HEK293T (cell line): Measurements from ENCODE around the gene NDE1.

Experiments used
- CTCF ChIA-PET: fragments of 350-600 bp; formaldehyde crosslinking; extraction: SDS; loops from one replicate; lab custom pipeline; 2021; ENCODE audit warnings: antibody characterized with exemption, inconsistent platforms; lab: Yijun Ruan, JAX
- POLR2A ChIA-PET: fragments of 350-600 bp; formaldehyde crosslinking; extraction: SDS; loops from one replicate; lab custom pipeline; 2020; ENCODE audit warnings: antibody characterized with exemption, inconsistent platforms; lab: Yijun Ruan, JAX
- DNase-seq: peaks from one replicate; pipeline ENCODE4 v3.0.0; 2012; ENCODE audit warnings: mixed read lengths; ENCODE audit errors: extremely low spot score
- ARNT ChIP-seq: fragments of 450-650 bp; IDR thresholded peaks from 2 replicates; pipeline ENCODE4 v1.6.1; 2017; ENCODE audit warnings: mild to moderate bottlenecking
- BHLHE40 ChIP-seq: fragments of 450-650 bp; IDR thresholded peaks from 2 replicates; pipeline ENCODE4 v1.6.1; 2016; ENCODE audit warnings: mild to moderate bottlenecking, moderate library complexity, borderline replicate concordance
- CTBP1 ChIP-seq: fragments of 450-650 bp; IDR thresholded peaks from 2 replicates; pipeline ENCODE4 v1.6.1; 2016; ENCODE audit warnings: borderline replicate concordance
- ELF4 ChIP-seq: fragments of 450-650 bp; IDR thresholded peaks from 2 replicates; pipeline ENCODE4 v1.6.1; 2017; ENCODE audit warnings: antibody characterized with exemption
- FOXA1 ChIP-seq: fragments of 450-650 bp; IDR thresholded peaks from 2 replicates; pipeline ENCODE4 v1.6.1; 2016; ENCODE audit warnings: mild to moderate bottlenecking
- FOXK2 ChIP-seq: fragments of 450-650 bp; IDR thresholded peaks from 2 replicates; pipeline ENCODE4 v1.6.1; 2016; ENCODE audit warnings: mild to moderate bottlenecking
- FOXM1 ChIP-seq: fragments of 450-650 bp; IDR thresholded peaks from 2 replicates; pipeline ENCODE4 v1.6.1; 2017; ENCODE audit warnings: mild to moderate bottlenecking, borderline replicate concordance
- HDGF ChIP-seq: fragments of 450-650 bp; IDR thresholded peaks from 2 replicates; pipeline ENCODE4 v1.6.1; 2017; ENCODE audit warnings: antibody characterized with exemption, borderline replicate concordance
- L3MBTL2 ChIP-seq: fragments of 450-650 bp; conservative IDR thresholded peaks from 2 replicates; pipeline ENCODE4 v1.6.1; 2016; ENCODE audit warnings: mild to moderate bottlenecking
- LEF1 ChIP-seq: fragments of 450-650 bp; IDR thresholded peaks from 2 replicates; pipeline ENCODE4 v1.6.1; 2017; ENCODE audit warnings: mild to moderate bottlenecking, borderline replicate concordance
- NFRKB ChIP-seq: fragments of 450-650 bp; IDR thresholded peaks from 2 replicates; pipeline ENCODE4 v1.6.1; 2016; ENCODE audit warnings: mild to moderate bottlenecking, moderate library complexity
- SP1 ChIP-seq: fragments of 450-650 bp; IDR thresholded peaks from 2 replicates; pipeline ENCODE4 v1.6.1; 2017
- SUZ12 ChIP-seq: fragments of 450-650 bp; IDR thresholded peaks from 2 replicates; pipeline ENCODE4 v1.6.1; 2016; ENCODE audit warnings: mild to moderate bottlenecking
- TARDBP ChIP-seq: fragments of 450-650 bp; IDR thresholded peaks from 2 replicates; pipeline ENCODE4 v1.6.1; 2016
- ZNF384 ChIP-seq: fragments of 450-650 bp; IDR thresholded peaks from 2 replicates; pipeline ENCODE4 v1.6.1; 2016
- TF ChIP-seq, protein P1 (sequence below): fragments of 450-650 bp; IDR thresholded peaks from 2 replicates; pipeline ENCODE4 v1.6.1; 2016

The NDE1 gene

DNA sequence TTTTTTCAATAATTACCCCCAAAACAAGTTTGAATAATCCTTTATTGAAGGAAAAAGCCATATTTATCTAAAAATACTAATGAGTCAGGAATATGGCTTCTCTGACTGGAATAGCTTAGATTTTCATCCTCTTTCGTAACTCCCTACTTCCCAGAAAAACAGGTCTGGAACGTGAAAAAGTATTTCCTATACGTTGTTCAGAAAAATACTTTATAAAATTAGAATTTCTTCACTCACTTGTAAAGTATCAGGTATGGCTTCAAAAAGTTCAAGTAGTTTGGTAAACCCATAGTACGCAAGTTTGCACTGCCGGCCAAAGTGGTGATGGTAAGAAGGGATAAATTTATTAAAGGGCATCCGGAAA is 40.8 kb upstream of the NDE1 start:
- TF ChIP-seq TARDBP (no peak), HDGF (no peak), ELF4 (no peak), NFRKB (no peak), SUZ12 (no peak), ARNT (no peak), FOXA1 (no peak), ZNF384 (no peak), LEF1 (no peak), L3MBTL2 (no peak), SP1 (no peak), FOXM1 (no peak), FOXK2 (no peak), CTBP1 (no peak), BHLHE40 (no peak)
- TF ChIP-seq, protein P1, sequence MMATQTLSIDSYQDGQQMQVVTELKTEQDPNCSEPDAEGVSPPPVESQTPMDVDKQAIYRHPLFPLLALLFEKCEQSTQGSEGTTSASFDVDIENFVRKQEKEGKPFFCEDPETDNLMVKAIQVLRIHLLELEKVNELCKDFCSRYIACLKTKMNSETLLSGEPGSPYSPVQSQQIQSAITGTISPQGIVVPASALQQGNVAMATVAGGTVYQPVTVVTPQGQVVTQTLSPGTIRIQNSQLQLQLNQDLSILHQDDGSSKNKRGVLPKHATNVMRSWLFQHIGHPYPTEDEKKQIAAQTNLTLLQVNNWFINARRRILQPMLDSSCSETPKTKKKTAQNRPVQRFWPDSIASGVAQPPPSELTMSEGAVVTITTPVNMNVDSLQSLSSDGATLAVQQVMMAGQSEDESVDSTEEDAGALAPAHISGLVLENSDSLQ, result no peak

DNA sequence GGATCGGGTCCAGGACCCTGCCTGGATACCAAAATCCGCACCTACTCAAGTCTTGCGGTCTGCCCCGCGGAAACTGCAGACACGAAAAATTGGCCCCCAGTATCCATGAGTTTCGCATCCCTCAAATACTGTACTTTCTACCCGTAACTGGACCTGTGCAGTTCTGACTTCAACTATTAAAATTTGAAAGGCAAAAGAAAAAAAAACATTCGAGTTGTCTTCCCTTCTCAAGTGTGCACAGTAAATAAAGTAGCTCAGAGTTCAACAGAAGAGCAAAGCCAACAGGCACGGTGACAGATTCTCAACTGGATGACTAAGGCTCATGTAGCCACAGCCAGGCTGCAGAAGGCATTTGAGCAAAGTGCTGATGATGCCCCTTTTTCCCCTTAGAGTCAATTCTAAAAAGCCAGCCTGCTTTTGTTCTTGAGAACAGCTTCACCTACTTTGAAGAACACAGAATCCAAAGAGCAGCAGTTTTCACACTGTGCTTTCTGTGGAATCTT is 39.6 kb upstream of the NDE1 start:
- no peak for DNase-seq
- ChIA-PET CTCF (no interaction called here), POLR2A (no interaction called here)
- TF ChIP-seq SP1, result no peak
- TF ChIP-seq FOXM1, result no peak
- TF ChIP-seq SUZ12, result no peak
- TF ChIP-seq CTBP1, result no peak
- no peak for TF ChIP-seq ELF4
- no peak for TF ChIP-seq ZNF384
- TF ChIP-seq, protein P1, result no peak
- TF ChIP-seq BHLHE40, result no peak
- no peak for TF ChIP-seq FOXA1
- no peak for TF ChIP-seq ARNT
- no peak for TF ChIP-seq L3MBTL2
- TF ChIP-seq LEF1, result no peak

More for the DNA sequence above, 40.8 kb upstream of the NDE1 start:
- ChIA-PET POLR2A (no interaction called here), CTCF (no interaction called here)
- DNase-seq, result no peak

DNA sequence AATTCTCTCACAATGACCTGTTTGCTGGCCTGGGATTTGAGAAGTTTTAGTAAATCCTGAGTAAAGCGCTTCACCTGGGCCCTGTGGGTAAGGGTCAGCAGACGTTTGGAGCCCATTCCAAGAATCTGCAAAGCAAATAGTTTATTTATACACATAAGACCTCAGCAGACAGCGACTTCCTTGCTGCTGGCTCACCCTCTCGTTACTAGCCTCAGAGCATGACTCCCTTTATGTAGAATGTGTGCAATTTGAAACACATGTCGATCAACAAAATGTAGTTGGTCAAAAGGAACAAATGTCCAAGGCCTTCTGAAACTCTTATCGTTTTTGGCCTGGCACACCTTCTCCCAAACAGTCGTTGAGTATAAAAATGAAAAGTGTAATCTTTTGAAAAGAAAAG is 38.4 kb upstream of the NDE1 start:
- TF ChIP-seq SUZ12, result no peak
- no peak for TF ChIP-seq HDGF
- no peak for TF ChIP-seq FOXM1
- no peak for TF ChIP-seq BHLHE40
- TF ChIP-seq NFRKB, result no peak
- no peak for TF ChIP-seq SP1
- TF ChIP-seq ELF4, result no peak
- TF ChIP-seq FOXK2, result no peak
- no peak for TF ChIP-seq FOXA1
- TF ChIP-seq CTBP1, result no peak
- no peak for TF ChIP-seq LEF1
- TF ChIP-seq, protein P1, result no peak
- no peak for TF ChIP-seq ARNT
- ChIA-PET CTCF (no interaction called here), POLR2A (no interaction called here)
- no peak for DNase-seq

DNA sequence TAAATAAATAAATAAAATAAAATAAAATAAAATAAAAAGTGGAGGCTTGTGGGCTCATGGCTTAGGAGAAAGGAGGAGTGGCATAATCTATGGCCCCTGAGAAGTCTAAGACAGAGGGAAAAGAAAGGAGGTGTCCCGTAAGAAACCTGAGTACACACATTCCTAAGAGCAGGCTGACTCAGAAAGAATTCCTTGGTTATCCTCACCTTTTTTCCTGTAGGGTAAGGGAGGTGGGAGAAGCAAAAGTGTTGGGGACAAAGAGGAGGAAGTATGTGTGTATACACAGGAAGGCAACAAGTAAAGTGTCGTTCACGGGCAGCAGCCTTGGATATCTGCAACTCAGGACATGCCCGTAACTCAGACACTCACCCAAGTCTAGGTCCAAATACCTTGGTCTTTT is 36.4 kb upstream of the NDE1 start:
- POLR2A ChIA-PET, result no interaction called here
- no peak for DNase-seq
- CTCF ChIA-PET, result no interaction called here
- no peak for TF ChIP-seq NFRKB
- TF ChIP-seq ELF4, result no peak
- TF ChIP-seq FOXA1, result no peak

DNA sequence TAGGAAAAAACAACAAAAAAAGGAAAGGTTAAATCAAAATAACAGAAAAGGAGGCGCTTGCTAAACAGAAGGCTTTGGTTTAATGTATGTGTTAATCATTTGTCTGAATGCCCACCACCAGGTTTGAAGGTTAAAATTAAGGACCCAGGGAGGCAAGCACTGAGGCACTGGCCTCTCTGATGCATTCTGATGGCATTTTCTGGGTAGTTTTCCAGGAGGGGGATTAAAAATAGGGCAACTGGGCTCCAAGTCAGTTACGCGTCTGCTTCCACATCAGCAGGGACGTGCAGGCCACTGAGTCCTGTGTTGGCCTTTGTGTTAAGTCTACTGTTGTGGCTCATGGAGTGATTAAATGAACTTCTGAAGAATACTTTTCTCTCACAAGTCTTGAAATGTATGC is 34.0 kb upstream of the NDE1 start:
- ChIA-PET CTCF (no interaction called here), POLR2A (no interaction called here)
- no peak for DNase-seq
- TF ChIP-seq FOXA1, result no peak
- TF ChIP-seq, protein P1, result no peak
- TF ChIP-seq ELF4, result no peak
- no peak for TF ChIP-seq ZNF384
- no peak for TF ChIP-seq NFRKB
- TF ChIP-seq SUZ12, result no peak
- TF ChIP-seq TARDBP, result no peak
- no peak for TF ChIP-seq L3MBTL2
- TF ChIP-seq CTBP1, result no peak
- no peak for TF ChIP-seq HDGF
- no peak for TF ChIP-seq ARNT
- no peak for TF ChIP-seq LEF1
- no peak for TF ChIP-seq SP1
- no peak for TF ChIP-seq FOXK2
- TF ChIP-seq BHLHE40, result no peak
- TF ChIP-seq FOXM1, result no peak
